A673 (cell line): ENCODE results near the gene XAB2.

Source experiments
- EZH2 ChIP-seq: fragments of 200-600 bp; sonication (generic); IDR thresholded peaks from 2 replicates; pipeline ENCODE4 v1.6.1; 2017; ENCODE audit warnings: borderline replicate concordance, low read depth, mild to moderate bottlenecking, mixed read lengths, antibody characterized with exemption, low read length; ENCODE audit not compliant: poor library complexity, severe bottlenecking
- TF ChIP-seq, protein P1 (sequence below): fragments of 300-800, 200-600 bp; sonication (generic); conservative IDR thresholded peaks from 2 replicates; pipeline ENCODE4 v1.5.1; 2017; ENCODE audit warnings: low read depth, mild to moderate bottlenecking, antibody characterized with exemption, low read length, moderate library complexity, mixed read lengths

DNA sequence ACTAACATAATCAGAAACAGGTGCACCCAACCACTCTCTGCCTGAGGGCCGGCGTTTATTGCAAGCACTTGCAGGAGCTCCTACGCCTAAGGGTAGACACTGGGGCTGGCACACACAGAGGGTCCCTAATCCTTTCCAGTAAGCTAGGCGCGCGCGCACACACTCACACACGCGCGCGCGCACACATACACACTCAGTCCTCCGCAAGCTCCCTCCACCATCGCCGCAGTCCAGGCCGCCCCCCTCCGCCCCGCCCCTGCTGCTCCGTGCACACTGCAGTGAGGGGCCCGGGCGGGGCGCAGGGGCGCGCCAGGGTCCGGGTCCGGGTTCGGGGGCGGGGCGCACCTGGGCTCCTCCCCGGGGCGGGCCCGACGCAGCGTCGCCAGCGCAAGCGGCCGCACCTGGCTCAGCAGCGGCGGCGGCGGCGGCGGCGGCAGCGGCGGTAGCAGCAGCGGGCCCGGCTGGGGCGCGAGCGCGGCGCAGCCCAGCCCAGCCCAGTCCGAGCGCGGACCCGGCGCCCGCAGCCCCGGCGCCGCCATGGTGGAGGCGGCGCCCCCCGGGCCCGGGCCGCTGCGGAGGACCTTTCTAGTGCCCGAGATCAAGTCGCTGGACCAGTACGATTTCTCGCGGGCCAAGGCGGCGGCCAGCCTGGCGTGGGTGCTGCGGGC is 33.7 kb downstream of the XAB2 start, which contains the start of gene CAMSAP3:
- TF ChIP-seq, protein P1, sequence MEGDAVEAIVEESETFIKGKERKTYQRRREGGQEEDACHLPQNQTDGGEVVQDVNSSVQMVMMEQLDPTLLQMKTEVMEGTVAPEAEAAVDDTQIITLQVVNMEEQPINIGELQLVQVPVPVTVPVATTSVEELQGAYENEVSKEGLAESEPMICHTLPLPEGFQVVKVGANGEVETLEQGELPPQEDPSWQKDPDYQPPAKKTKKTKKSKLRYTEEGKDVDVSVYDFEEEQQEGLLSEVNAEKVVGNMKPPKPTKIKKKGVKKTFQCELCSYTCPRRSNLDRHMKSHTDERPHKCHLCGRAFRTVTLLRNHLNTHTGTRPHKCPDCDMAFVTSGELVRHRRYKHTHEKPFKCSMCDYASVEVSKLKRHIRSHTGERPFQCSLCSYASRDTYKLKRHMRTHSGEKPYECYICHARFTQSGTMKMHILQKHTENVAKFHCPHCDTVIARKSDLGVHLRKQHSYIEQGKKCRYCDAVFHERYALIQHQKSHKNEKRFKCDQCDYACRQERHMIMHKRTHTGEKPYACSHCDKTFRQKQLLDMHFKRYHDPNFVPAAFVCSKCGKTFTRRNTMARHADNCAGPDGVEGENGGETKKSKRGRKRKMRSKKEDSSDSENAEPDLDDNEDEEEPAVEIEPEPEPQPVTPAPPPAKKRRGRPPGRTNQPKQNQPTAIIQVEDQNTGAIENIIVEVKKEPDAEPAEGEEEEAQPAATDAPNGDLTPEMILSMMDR: no peak
- TF ChIP-seq EZH2: no peak
